Superior temporal gyrus (tissue), 1 donor: ENCODE results near the gene LRRC1.

ENCODE experiments used
- DNase-seq: peaks from one replicate; pipeline ENCODE4 v3.0.0-alpha.2; 2016; ENCODE audit errors: extremely low spot score

Gene LRRC1

GRCh38 chr6:53846250-53846649 is 51.4 kb downstream of the LRRC1 start:
- no peak for DNase-seq

- DNase-seq: no peak
These were observed 53.0 kb downstream of the LRRC1 start for GRCh38 chr6:53847796-53848314.

DNA sequence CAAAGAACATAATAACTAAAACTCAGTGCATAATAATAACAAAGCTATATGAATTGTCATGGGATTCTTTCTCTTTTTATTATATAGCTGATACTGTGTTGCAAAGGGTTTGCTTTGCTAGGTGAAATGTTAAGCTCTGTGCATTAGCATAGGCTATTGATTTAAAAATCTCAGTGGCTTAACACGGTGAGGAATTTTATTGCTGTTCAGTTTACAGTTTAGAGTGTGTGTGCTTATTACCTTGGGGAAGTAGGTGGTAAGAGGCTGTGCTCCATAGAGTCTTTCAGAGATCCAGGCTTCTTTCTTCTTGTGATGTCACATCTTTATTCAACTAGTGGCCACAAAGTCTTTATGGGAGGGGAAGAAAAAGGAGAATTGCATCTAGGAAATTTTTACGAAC is 55.7 kb downstream of the LRRC1 start:
- no peak for DNase-seq

GRCh38 chr6:53851561-53851960 is 56.8 kb downstream of the LRRC1 start:
- no peak for DNase-seq

DNA sequence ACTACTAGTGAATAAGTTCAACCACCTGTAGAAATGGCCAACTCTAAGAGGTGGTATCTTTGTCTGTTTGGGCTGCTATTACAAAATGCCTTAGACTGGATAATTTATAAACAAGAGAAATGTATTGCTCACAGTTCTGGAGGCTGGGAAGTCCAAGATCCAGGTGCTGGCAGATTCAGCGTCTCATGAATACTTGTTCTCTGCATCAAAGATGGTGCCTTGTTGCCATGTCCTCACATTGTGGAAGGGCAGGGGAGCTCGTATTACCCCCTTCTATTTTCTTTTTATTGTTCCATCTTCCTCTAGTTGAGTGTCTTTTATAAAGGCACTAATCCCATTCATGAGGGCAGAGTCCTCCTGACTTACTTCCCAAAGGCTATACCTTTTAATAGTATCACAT is 58.0 kb downstream of the LRRC1 start:
- no peak for DNase-seq

- no peak for DNase-seq
These were observed 60.2 kb downstream of the LRRC1 start for GRCh38 chr6:53854843-53855567.

GRCh38 chr6:53855940-53856339 is 61.1 kb downstream of the LRRC1 start:
- DNase-seq: no peak

DNA sequence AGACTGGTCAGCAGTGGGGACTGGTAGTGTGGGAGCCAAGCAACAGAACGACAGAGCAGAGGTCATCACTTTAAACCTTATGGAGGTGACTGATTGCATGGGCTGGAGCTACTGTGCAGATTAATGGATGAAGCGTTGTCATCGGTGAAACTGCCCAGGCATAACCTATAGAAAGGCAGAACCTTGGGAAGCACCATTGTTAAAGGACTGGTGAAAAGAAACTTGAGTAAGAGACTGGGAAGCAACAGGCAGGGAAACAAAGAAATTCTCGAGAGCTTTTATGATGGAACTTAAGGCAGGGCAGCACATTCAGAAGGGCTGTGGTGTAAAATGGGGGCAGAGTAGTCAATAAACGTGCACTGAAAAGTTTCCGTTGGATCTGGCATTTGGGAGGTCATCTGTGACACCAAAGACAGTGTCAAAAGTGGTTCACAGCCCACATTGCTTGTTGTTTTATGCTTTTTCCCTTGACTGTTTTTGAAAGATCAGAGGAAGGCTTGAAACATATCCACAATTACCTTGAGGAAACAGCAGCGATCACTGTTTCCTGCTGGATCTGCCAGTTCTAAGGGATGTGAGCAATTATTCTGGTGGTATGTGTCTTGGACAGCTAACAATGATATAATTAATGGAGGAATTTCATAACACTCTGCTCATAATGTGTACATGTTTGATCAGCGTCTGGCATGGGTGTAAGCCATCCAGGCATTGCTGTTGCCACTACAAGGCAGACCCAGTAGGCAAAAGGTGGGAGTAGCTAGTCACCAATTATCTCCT is 62.7 kb downstream of the LRRC1 start:
- no peak for DNase-seq

- DNase-seq: no peak
These were observed 63.4 kb downstream of the LRRC1 start for GRCh38 chr6:53858196-53858595.

DNA sequence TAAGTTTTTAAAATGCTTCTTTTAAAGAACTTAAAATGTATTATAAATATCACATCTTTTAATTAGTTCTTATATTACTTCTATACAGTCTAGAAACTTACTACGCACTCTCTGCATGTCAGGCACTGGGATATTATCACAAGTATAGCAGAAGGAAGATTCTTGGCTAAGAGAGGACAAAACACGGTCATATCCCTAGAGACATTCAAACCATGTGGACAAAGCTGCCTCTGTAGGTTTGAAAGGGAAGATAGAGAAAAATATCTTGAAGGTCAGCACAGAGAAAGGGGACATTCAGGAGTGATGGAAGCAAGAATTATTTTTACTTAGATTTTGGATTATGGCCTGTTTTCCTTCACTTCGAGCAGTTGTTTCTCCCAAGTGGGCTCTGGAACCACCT is 64.1 kb downstream of the LRRC1 start:
- DNase-seq: no peak

GRCh38 chr6:53860511-53860910 is 65.7 kb downstream of the LRRC1 start:
- no peak for DNase-seq

GRCh38 chr6:53861518-53861917 is 66.7 kb downstream of the LRRC1 start:
- DNase-seq: no peak

- peak; percentile 87 for DNase-seq
These were observed 68.1 kb downstream of the LRRC1 start for GRCh38 chr6:53862662-53863462.

GRCh38 chr6:53864781-53865180 is 70.0 kb downstream of the LRRC1 start:
- no peak for DNase-seq

DNA sequence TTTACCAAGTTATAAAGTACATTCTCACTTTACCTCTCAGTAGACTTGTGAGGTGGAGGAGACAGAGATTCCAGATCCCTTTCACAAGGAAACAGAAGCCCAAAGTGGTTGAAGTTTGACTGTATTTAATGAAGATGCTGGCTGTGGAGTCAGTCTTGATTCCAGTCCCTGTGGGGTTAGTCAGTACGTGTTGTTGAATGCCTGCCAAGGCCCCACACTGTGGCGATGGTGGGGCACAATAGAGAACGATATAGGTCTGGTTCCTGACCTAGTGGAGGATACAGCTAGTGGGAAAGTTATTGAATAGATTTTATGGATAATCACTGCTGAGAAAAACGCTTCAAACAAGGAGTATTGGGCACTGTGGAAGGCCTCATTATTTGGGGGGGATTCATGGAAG is 71.4 kb downstream of the LRRC1 start:
- no peak for DNase-seq

- DNase-seq: no peak
These were observed 73.8 kb downstream of the LRRC1 start for GRCh38 chr6:53868626-53869025.

- DNase-seq: no peak
These were observed 75.2 kb downstream of the LRRC1 start for GRCh38 chr6:53869964-53870363.

GRCh38 chr6:53873922-53874321 is 79.1 kb downstream of the LRRC1 start:
- no peak for DNase-seq

GRCh38 chr6:53874964-53875363 is 80.2 kb downstream of the LRRC1 start:
- no peak for DNase-seq

DNA sequence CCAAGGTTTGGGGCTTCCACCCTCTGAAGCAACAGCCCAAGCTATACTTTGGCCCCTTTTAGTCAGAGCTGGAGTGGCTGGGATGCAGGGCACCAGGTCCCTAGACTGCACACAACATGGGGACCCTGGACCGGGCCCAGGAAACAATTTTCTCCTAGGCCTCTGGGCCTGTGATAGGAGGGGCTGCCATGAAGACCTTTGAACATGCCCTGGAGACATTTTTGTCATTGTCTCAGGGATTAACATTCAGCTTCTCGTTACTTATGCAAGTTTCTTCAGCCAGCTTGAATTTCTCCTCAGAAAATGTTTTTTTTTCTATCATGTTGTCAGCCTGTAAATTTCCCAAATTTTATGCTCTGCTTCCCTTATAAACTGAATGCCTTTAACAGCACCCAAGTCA is 82.3 kb downstream of the LRRC1 start:
- no peak for DNase-seq

DNA sequence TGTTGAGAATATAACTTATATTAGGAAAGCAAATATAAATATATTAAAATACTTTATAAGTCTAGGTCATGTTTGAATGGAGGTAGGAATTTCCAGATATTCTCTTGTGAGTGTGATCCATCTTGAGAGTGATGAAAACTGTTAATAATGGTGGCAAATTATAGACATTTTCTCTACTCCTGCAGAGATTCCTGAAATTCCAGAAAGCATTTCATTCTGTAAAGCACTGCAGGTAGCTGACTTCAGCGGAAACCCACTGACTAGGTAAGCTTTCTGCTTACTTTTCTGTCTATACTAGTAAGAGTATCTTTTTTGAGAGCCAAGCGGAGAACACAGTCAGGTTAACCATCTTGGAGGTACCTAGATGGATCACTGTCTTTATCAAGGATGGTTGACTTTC is 84.0 kb downstream of the LRRC1 start:
- no peak for DNase-seq

DNA sequence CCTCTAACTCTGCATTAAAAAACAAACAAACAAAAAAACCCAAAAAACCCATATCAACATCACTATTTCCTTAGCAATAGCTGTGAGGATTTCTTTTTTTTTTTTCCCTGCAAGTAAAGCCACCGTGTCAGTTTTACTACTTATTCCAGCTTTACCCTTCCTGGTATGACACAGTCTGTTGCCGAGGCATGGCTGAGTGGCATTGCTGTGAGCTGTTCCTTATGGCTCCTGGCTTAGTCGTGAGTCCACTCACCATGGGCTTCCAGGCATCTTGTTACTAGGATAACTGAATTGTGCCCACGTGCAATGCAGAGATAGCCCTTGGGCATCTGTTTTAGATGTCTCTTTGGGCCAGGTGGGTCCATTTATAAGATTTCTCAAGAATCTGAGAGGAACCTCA is 84.8 kb downstream of the LRRC1 start:
- no peak for DNase-seq
